Natural killer cell (primary cell): ENCODE results near the gene DNAJC18. TPM values are rescaled to one million over a fixed set of nuclear protein-coding genes. Genes with fewer than 3 reads are reported as not detected.

Experiments
- ATAC-seq, 3 donors: fragments of 150-1000 bp in 2 of 3; fragments of 200-7000 bp in 1 of 3; cut with Tn5 transposase; 1 replicate in 1 of 3; 2 replicates in 2 of 3; pipeline ENCODE4 v1.10.0; 2021; ENCODE audit warnings: mild to moderate bottlenecking in 2 of 3, moderate library complexity in 2 of 3
- DNase-seq, 2 donors: peaks; one replicate each; pipeline versions ENCODE4 v3.0.0 to v3.0.0-alpha.2; 2013 to 2021; ENCODE audit warnings: mixed read lengths in 1 of 2
- H3K27ac ChIP-seq: one replicate; pipeline ENCODE4 v1.5.1; 2013; ENCODE audit warnings: mild to moderate bottlenecking, low read length
- H3K27me3 ChIP-seq: one replicate; pipeline ENCODE4 v1.6.1; 2013; ENCODE audit warnings: low read length; ENCODE audit not compliant: control insufficient read depth, insufficient read depth
- H3K36me3 ChIP-seq: one replicate; pipeline ENCODE4 v1.6.1; 2013; ENCODE audit warnings: low read length; ENCODE audit not compliant: control insufficient read depth, insufficient read depth
- H3K4me1 ChIP-seq: one replicate; pipeline ENCODE4 v1.6.1; 2013; ENCODE audit warnings: low read length; ENCODE audit not compliant: control insufficient read depth, insufficient read depth
- H3K4me3 ChIP-seq: one replicate; pipeline ENCODE4 v1.5.1; 2013; ENCODE audit warnings: low read length
- H3K9me3 ChIP-seq: one replicate; pipeline ENCODE4 v1.6.1; 2013; ENCODE audit warnings: low read length; ENCODE audit not compliant: control insufficient read depth, insufficient read depth
- H3K27ac Mint-ChIP-seq, 2 donors: one replicate each; pipeline ENCODE4 v1.8.0; 2022; ENCODE audit warnings: mild to moderate bottlenecking in 2 of 2, mixed read lengths in 2 of 2, moderate library complexity in 1 of 2
- H3K27me3 Mint-ChIP-seq, 2 donors: one replicate each; pipeline ENCODE4 v1.8.0; 2022; ENCODE audit warnings: low read depth in 2 of 2, mixed read lengths in 2 of 2
- H3K36me3 Mint-ChIP-seq: one replicate; pipeline ENCODE4 v1.8.0; 2022; ENCODE audit warnings: mixed read lengths
- H3K4me1 Mint-ChIP-seq, 2 donors: one replicate each; pipeline ENCODE4 v1.8.0; 2022; ENCODE audit warnings: mixed read lengths in 2 of 2
- H3K4me3 Mint-ChIP-seq: one replicate; pipeline ENCODE4 v1.8.0; 2022; ENCODE audit warnings: mild to moderate bottlenecking, moderate library complexity, mixed read lengths
- H3K9me3 Mint-ChIP-seq, 2 donors: one replicate each; pipeline ENCODE4 v1.8.0; 2022; ENCODE audit warnings: mixed read lengths in 2 of 2
- CTCF ChIP-seq: fragments of 200-600 bp; IDR thresholded peaks from one replicate; pipeline ENCODE4 v1.8.0; 2022; ENCODE audit warnings: antibody characterized with exemption
- WGBS: methylation state at CpG from one replicate; pipeline ENCODE4 v1.1.7; 2013; ENCODE audit warnings: missing lambda C conversion rate; ENCODE audit not compliant: insufficient coverage; 5-methylcytosine and 5-hydroxymethylcytosine counted together
- intact Hi-C: fragments of 100-400 bp; cut with micrococcal nuclease; formaldehyde crosslinking; loops from one replicate; pipeline ENCODE4 v1.14.2; 2022
- total RNA-seq, 4 donors: library from RNA; stranded (reverse); fragments of 120-200 nt in 1 of 4; gene quantifications; one replicate each; pipeline versions ENCODE4 v1.2.3 to v1.2.4, GENCODE V29; 2013 to 2022

Gene DNAJC18
- total RNA-seq, 3 donors from 2014 or later (not counting 1 experiment from before 2014, with no cell fraction given), result 2.9 to 4.9 (median 3.6) TPM

- H3K4me3 Mint-ChIP-seq, result no peak overlapping the region
Observed at GRCh38 chr5:139435676-139436075, 3.6 kb downstream of the DNAJC18 start.

GRCh38 chr5:139431706-139432105 lies 7.6 kb downstream of the DNAJC18 start:
- no peaks in the 10 kb centered on the region for H3K36me3 Mint-ChIP-seq
- no peaks in the 10 kb centered on the region for H3K4me1 ChIP-seq
- no peak overlapping the region for H3K27ac Mint-ChIP-seq
- no peaks in the 10 kb centered on the region for H3K36me3 ChIP-seq
- no peaks in the 10 kb centered on the region for H3K27me3 Mint-ChIP-seq
- intact Hi-C loops, result no loop called here
- no peak for TF ChIP-seq CTCF
- H3K9me3 ChIP-seq, result no peaks in the 10 kb centered on the region
- no CpG with 5 or more reads among the region's 1 CpG for WGBS
- H3K9me3 Mint-ChIP-seq, result no peaks in the 10 kb centered on the region
- no peak overlapping the region for H3K27ac ChIP-seq
- DNase-seq (no peak), ATAC-seq (no peak)
- no peak overlapping the region for H3K4me3 Mint-ChIP-seq
- no peaks in the 10 kb centered on the region for H3K27me3 ChIP-seq
- H3K4me1 Mint-ChIP-seq, result no peaks in the 10 kb centered on the region
- no peak overlapping the region for H3K4me3 ChIP-seq

More at GRCh38 chr5:139435676-139436075, 3.6 kb downstream of the DNAJC18 start:
- H3K27me3 ChIP-seq, result no peaks in the 10 kb centered on the region
- Mint-ChIP-seq H3K9me3 (no peaks in the 10 kb centered on the region), H3K27ac (no peak overlapping the region), H3K4me1 (peaks cover 17 to 20% of the 10 kb centered on the region in 2 donors), H3K36me3 (no peaks in the 10 kb centered on the region), H3K27me3 (no peaks in the 10 kb centered on the region)
- H3K4me1 ChIP-seq, result peaks cover 15% of the 10 kb centered on the region
- 90% methylated on average over 2 of the region's 3 CpGs for WGBS
- no peak for TF ChIP-seq CTCF
- intact Hi-C loops, result no loop called here
- no peak overlapping the region for H3K27ac ChIP-seq
- H3K9me3 ChIP-seq, result no peaks in the 10 kb centered on the region
- DNase-seq, result no peak
- no peak for ATAC-seq
- H3K4me3 ChIP-seq, result no peak overlapping the region
- H3K36me3 ChIP-seq, result no peaks in the 10 kb centered on the region

GRCh38 chr5:139430015-139430414 lies 9.3 kb downstream of the DNAJC18 start:
- TF ChIP-seq CTCF, result no peak
- ATAC-seq (no peak), DNase-seq (no peak)
- no peaks in the 10 kb centered on the region for H3K36me3 ChIP-seq
- Mint-ChIP-seq H3K9me3 (no peaks in the 10 kb centered on the region), H3K4me1 (no peaks in the 10 kb centered on the region), H3K27ac (no peak overlapping the region), H3K36me3 (peaks cover 2% of the 10 kb centered on the region), H3K27me3 (no peaks in the 10 kb centered on the region), H3K4me3 (no peak overlapping the region)
- no peaks in the 10 kb centered on the region for H3K9me3 ChIP-seq
- H3K4me3 ChIP-seq, result no peak overlapping the region
- no CpG with 5 or more reads among the region's 2 CpGs for WGBS
- H3K4me1 ChIP-seq, result no peaks in the 10 kb centered on the region
- H3K27ac ChIP-seq, result no peak overlapping the region
- intact Hi-C loops, result no loop called here
- H3K27me3 ChIP-seq, result no peaks in the 10 kb centered on the region

- WGBS, result 86% methylated on average over 8 of the region's 8 CpGs
- H3K27me3 Mint-ChIP-seq, result no peaks in the 10 kb centered on the region
- intact Hi-C loops, result no loop called here
- H3K27ac Mint-ChIP-seq, result no peak overlapping the region
- Histone ChIP-seq H3K27ac (no peak overlapping the region), H3K9me3 (no peaks in the 10 kb centered on the region), H3K36me3 (no peaks in the 10 kb centered on the region), H3K4me1 (no peaks in the 10 kb centered on the region), H3K4me3 (no peak overlapping the region), H3K27me3 (no peaks in the 10 kb centered on the region)
- no peaks in the 10 kb centered on the region for H3K9me3 Mint-ChIP-seq
- no peak for TF ChIP-seq CTCF
- no peak overlapping the region for H3K4me3 Mint-ChIP-seq
- peaks cover 6 to 7% of the 10 kb centered on the region in 2 donors for H3K4me1 Mint-ChIP-seq
- peaks cover 7% of the 10 kb centered on the region for H3K36me3 Mint-ChIP-seq
- no peak for DNase-seq
- no peak for ATAC-seq
Observed at GRCh38 chr5:139426203-139426885, 13.0 kb downstream of the DNAJC18 start.
